Mesothelial cell of epicardium (in vitro differentiated cells): Measurements from ENCODE around the gene ZNF292. TPM values are rescaled to one million over a fixed set of nuclear protein-coding genes. Genes with fewer than 3 reads are reported as not detected.
A peak's percentile ranks its signal among the peaks of the same experiment; 100 is the strongest.
"Not testable (repeated sequence)": the region's sequence is repeated elsewhere in the genome, so short reads cannot be mapped to it uniquely, and the experiment has no call there.

Experiments
- DNase-seq, 2 experiments: peaks; one replicate each; pipeline ENCODE4 v3.0.0; 2021; ENCODE audit warnings: low spot score in 2 of 2; ENCODE audit not compliant: unreplicated experiment in 2 of 2
- H3K27ac Mint-ChIP-seq: 2 replicates; pipeline ENCODE4 v1.8.0; 2021; ENCODE audit warnings: mixed read lengths
- H3K27me3 Mint-ChIP-seq: 2 replicates; pipeline ENCODE4 v1.8.0; 2021; ENCODE audit warnings: low read depth, mixed read lengths
- H3K36me3 Mint-ChIP-seq: 2 replicates; pipeline ENCODE4 v1.8.0; 2021; ENCODE audit warnings: mixed read lengths
- H3K4me1 Mint-ChIP-seq: 2 replicates; pipeline ENCODE4 v1.8.0; 2021; ENCODE audit warnings: mixed read lengths
- H3K4me3 Mint-ChIP-seq: 2 replicates; pipeline ENCODE4 v1.8.0; 2021; ENCODE audit warnings: mild to moderate bottlenecking, moderate library complexity, mixed read lengths
- H3K9me3 Mint-ChIP-seq: 2 replicates; pipeline ENCODE4 v1.8.0; 2021; ENCODE audit warnings: mixed read lengths
- CTCF ChIP-seq: fragments of 200-600 bp; sonication (generic); IDR thresholded peaks from one replicate; pipeline ENCODE4 v1.5.0; 2021; ENCODE audit warnings: antibody characterized with exemption; ENCODE audit not compliant: unreplicated experiment
- total RNA-seq: library from RNA; stranded (reverse); gene quantifications from 3 replicates; pipeline ENCODE4 v1.2.1, GENCODE V29; 2021

Gene ZNF292
- total RNA-seq, 1 donor from 2014 or later = 108 TPM

- H3K36me3 Mint-ChIP-seq = no peaks in the 10 kb centered on the region
- no peak for DNase-seq
- H3K9me3 Mint-ChIP-seq = no peaks in the 10 kb centered on the region
- no peak for TF ChIP-seq CTCF
- peaks cover 41% of the 10 kb centered on the region for H3K4me1 Mint-ChIP-seq
- peak overlapping the region; percentile 93 for H3K4me3 Mint-ChIP-seq
- no peaks in the 10 kb centered on the region for H3K27me3 Mint-ChIP-seq
- peak overlapping the region; percentile 99 for H3K27ac Mint-ChIP-seq
Observed at GRCh38 chr6:87152526-87152955, 2.8 kb upstream of the ZNF292 start.

- H3K4me3 Mint-ChIP-seq = peak overlapping the region; percentile 93
- TF ChIP-seq CTCF = no peak
- peaks cover 4% of the 10 kb centered on the region for H3K36me3 Mint-ChIP-seq
- no peaks in the 10 kb centered on the region for H3K9me3 Mint-ChIP-seq
- no peaks in the 10 kb centered on the region for H3K27me3 Mint-ChIP-seq
- no peak for DNase-seq
- H3K27ac Mint-ChIP-seq = peak overlapping the region; percentile 99
- peaks cover 45% of the 10 kb centered on the region for H3K4me1 Mint-ChIP-seq
Observed at GRCh38 chr6:87154641-87154992, 748 bp upstream of the ZNF292 start.

- Mint-ChIP-seq H3K36me3 (peaks cover 4% of the 10 kb centered on the region), H3K9me3 (no peaks in the 10 kb centered on the region), H3K27me3 (no peaks in the 10 kb centered on the region), H3K27ac (peak overlapping the region; percentile 99), H3K4me1 (peaks cover 48% of the 10 kb centered on the region), H3K4me3 (peak overlapping the region; percentile 93)
- no peak for TF ChIP-seq CTCF
- peak in 1 of 2 experiments; percentile 38 for DNase-seq
Observed at GRCh38 chr6:87155842-87156815, 764 bp downstream of the ZNF292 start.

GRCh38 chr6:87157596-87157995, 2.2 kb downstream of the ZNF292 start:
- H3K9me3 Mint-ChIP-seq = not testable (repeated sequence)

GRCh38 chr6:87161299-87161698, 5.9 kb downstream of the ZNF292 start:
- no peak overlapping the region for H3K27ac Mint-ChIP-seq

More at GRCh38 chr6:87157596-87157995, 2.2 kb downstream of the ZNF292 start:
- not testable (repeated sequence) for H3K27ac Mint-ChIP-seq, H3K4me3 Mint-ChIP-seq, DNase-seq, H3K27me3 Mint-ChIP-seq, H3K36me3 Mint-ChIP-seq
- peaks cover 54% of the 10 kb centered on the region for H3K4me1 Mint-ChIP-seq

More at GRCh38 chr6:87161299-87161698, 5.9 kb downstream of the ZNF292 start:
- H3K4me3 Mint-ChIP-seq = no peak overlapping the region
- no peaks in the 10 kb centered on the region for H3K9me3 Mint-ChIP-seq
- DNase-seq = no peak
- peaks cover 4% of the 10 kb centered on the region for H3K36me3 Mint-ChIP-seq
- H3K27me3 Mint-ChIP-seq = no peaks in the 10 kb centered on the region
- no peak for TF ChIP-seq CTCF
- peaks cover 55% of the 10 kb centered on the region for H3K4me1 Mint-ChIP-seq
